Measurements from ENCODE around the gene DUSP22.
"Not testable (repeated sequence)": the region's sequence is repeated elsewhere in the genome, so short reads cannot be mapped to it uniquely, and the experiment has no call there.

DUSP22 gene

GRCh38 chr6:366389-367297 is 74.4 kb downstream of the DUSP22 start:
- no peak for DNase-seq

DNA sequence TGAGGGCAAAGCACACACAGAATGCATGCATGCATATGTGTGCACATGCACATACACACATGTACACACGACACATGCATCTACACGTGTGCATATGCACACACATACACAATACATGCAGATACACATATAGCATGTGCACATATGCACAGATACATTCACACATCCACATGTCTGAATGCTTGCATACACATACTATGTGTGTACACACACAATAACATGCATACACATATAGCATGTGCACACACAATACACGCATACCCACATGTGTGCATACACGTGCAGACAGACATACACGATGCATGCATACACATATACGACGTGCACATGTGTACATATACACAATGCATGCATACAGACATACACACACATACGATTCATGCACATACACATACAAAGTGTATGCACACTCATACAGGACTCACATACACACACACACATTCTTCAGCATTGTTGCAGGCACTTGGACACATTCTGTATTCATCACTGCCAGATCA is 75.1 kb downstream of the DUSP22 start:
- no peak for DNase-seq

DNA sequence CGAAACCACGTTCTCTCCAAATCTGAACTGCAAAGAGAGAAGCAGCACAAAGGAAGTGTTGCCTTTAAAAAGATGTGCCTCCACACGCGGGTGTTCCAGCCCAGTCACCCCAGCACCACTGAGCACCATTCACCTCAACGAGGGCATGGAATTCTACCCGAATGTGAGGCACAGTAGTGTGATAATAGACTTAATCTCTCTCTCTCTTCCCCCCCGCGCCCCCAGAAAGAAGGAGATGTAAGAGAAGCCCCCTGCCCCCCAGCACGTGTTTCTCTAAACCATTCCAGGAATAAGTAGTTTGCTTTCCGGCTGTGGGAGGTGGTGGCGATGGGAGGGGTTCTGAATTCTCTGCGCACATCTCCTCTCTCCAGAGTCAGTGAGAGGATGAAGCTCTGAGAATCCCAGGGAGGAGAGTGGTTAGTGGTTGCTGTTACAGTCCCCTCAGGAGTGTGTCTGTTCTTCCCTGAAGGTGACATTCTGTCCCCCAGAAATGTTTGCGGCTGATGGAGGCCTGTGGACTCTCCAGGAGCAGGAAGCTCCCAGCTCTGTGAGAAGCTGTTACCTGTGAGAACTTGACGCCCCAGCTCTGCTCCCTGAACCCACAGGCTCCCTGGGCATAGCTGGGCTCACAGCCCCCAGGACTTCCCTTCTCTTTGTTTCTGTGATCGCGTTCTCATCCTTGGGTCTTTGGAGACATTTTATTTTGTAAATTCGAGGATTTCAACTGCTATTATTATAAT is 75.8 kb downstream of the DUSP22 start:
- DNase-seq: no peak

GRCh38 chr6:369559-370431 is 77.5 kb downstream of the DUSP22 start:
- no peak for DNase-seq

- no peak for DNase-seq
Measured at GRCh38 chr6:370555-370954, 78.3 kb downstream of the DUSP22 start.

DNA sequence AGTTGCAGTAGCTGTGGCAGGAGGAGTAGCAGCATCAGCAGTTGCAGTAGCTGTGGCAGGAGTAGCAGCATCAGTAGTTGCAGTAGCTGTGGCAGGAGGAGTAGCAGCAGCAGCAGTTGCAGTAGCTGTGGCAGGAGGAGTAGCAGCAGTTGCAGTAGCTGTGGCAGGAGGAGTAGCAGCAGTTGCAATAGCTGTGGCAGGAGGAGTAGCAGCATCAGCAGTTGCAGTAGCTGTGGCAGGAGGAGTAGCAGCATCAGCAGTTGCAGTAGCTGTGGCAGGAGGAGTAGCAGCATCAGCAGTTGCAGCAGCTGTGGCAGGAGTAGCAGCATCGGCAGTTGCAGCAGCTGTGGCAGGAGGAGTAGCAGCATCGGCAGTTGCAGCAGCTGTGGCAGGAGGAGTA is 79.6 kb downstream of the DUSP22 start:
- not testable (repeated sequence) for DNase-seq

GRCh38 chr6:372336-372911 is 80.1 kb downstream of the DUSP22 start:
- DNase-seq: no peak

DNA sequence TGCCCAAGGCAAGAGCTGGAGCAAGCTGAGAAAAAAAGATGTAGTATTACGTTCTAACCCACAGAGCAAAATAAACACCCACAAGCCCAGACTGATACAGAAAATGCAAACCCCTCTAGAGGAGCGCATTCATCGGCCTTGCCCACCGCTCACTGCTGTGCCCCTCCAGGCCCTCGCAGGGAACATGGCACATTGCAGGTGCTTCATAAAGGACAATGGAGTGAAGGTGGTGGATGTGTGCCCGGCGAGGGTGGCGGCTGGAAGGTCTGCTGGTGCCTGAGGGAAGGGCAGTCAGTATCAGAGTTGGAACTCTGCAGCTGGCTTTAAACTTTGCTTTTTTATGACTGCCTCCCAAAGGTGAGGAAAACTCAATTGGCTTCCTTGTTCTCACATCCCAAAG is 80.7 kb downstream of the DUSP22 start:
- DNase-seq: no peak

- DNase-seq: no peak
Measured at GRCh38 chr6:373773-374724, 81.8 kb downstream of the DUSP22 start.

DNA sequence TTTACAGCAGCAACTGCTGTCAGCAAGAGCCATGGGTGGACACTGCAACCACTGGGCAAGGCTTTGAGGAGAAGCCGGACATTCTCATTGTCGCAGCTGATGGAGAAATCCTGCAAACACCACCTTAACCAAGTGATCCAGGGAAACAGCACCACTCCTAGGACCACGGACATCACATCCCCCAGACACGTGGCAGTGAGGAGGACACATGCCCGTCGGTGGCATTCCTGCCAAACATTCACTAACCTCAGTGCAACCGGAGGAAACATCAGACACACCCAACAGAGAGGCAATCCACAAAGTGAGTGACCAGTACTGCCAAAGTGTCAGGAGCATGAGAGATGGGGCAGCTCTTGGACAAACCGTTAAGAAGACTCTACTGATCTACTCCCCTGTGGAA is 82.7 kb downstream of the DUSP22 start:
- no peak for DNase-seq

GRCh38 chr6:376827-377640 is 84.7 kb downstream of the DUSP22 start:
- no peak for DNase-seq

DNA sequence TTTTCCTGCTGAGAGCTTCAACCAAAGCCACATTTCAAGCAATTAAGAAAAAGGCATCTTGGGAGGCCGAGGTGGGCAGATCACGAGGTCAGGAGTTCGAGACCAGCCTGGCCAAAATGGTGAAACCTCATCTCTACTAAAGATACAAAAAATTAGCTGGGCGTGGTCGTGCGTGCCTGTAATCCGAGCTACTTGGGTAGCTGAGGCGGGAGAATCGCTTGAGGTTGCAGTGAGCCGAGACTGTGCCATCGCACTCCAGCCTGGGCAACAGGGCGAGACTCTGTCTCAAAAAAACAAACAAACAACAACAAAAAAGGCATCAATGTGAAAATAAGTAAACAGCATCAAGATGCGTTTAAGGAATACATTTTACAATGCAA is 85.3 kb downstream of the DUSP22 start:
- not testable (repeated sequence) for DNase-seq

- DNase-seq: no peak
Measured at GRCh38 chr6:378090-378957, 86.0 kb downstream of the DUSP22 start.

- DNase-seq: no peak
Measured at GRCh38 chr6:378958-379409, 86.7 kb downstream of the DUSP22 start.

DNA sequence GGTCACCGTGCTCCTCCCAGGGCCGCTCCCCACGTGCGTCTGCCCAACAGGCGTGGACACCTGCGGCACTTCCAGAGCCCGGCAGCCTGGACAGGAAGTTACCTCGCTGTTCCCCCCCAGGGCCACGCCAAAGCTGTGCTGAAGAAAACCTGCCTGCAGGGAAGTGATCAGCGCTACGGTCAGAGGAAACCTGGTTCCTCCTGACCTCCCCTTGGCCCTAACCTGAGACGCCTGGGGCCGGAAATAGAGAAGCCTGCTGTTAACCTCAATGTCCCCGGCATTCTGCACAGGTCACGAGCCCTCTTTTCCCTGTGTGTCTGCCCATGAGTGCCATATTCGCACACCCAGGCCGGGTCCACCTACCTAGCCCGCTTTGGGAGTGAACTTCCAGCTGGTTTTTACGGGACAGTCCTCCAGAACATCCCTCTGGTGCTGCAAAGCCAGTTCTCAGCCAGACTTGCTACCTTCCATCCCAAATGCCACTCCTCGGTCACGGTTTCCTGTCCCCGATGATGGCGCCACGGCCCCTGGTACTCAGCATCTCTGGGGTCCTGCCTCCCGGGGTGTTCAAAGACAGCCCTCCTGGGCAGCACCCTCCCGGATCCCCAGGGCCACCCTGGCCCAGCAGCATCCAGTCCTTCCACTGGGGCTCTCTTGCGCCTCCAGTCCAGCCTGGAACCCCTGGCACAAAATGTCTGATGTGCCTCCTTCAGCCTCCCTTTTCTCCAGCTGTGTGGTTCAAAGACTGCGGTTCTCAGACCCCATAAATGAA is 87.3 kb downstream of the DUSP22 start:
- no peak for DNase-seq

DNA sequence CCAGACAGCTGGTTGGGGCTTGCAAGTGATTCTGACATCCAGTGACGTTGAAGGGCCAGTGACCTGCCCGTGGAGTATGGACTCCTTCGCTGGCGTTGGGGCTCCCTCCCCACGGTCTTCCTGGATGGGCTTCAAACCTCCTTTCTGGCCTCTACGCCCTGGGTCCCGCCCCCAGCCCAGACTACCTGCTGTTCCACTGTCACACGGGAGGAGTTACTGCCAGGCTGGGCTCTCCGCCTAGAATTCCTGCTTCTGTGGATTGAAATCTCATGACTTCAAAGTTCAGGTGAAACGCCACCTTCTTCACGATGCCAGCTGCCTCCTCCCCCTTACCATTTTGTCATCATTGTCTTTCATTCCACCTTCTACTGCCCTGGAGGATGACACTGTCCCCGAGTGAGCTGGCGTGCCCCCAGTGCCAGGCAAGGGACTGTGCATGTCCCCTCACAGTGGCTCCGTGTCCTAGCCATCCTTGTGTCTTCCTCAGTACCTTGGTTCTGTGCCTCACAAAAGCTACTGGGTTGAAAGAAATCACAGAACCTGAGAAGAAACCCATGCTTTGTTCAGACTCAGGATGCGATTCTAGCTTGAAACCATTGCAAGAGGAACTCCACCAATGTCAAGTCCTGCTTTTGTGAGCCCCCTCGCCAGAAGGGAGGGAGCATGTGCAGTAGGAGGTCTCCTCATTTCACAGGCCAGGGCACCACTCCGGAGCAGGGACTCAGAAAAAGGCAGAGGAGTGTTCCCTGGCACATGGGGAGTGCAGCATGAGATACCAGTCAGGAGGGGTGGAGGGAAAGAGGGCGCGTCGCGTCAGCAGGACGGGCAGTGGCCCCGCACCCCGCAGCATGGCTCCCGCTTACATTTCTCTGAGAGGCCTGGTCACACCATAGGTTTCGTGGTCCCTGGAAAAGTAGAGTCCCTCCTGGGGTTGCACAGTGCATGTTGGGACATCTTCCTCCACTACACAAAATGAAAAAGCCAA is 88.2 kb downstream of the DUSP22 start:
- no peak for DNase-seq

DNA sequence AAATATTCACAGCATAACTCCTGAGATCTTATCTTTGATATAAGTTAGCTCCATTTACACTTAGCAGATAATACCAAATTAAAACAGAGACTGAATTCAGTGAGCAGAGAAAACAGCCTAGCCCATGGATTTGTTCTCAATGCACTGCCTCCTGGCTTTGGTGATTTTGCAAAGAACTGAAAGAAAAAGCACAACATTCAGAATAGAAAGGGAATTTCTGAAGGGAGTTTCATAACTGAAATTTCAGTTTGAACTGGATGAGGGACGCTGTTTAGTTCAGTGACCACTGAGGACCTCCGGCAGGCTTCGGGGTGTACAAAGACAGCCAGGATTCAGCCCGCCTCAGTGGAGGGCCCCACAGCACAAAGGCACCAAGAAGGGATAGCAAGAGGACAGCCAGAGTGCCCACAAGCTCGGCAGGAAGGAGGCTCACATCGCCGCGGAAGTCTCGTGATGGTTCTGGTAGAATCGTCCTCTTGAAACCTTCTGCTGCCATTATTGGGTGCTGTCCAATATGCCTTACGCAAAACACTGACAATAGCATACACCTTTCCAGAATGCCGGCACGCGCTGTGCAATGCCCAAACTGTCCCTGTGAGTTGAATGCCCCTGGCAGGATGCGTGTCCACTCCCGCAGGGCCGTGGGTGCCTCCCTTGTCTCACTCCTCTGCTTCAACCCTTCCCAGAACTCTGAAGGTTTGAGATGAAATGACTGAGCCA is 89.6 kb downstream of the DUSP22 start:
- DNase-seq: no peak
